ENCODE measurements around the gene UBLCP1. TPM values are rescaled to one million over a fixed set of nuclear protein-coding genes. Genes with fewer than 3 reads are reported as not detected.

The UBLCP1 gene
- total and polyA plus RNA-seq, 2 donors (not counting 3 experiments of a cell fraction or from before 2014, with no cell fraction given) = 5.9 to 20.3 TPM

GRCh38 chr5:159241946-159242552 is 21.0 kb upstream of the UBLCP1 start:
- no TSS peak for BruUV-seq (replicated peaks)
- intact Hi-C loops (cut with micrococcal nuclease) (no loop called here), dilution Hi-C loops (cut with MboI; ENCODE audit: extremely low pct_ligation_motif_present, low sequenced_read_pairs) (no loop called here)

More at GRCh38 chr5:159241946-159242552, 21.0 kb upstream of the UBLCP1 start:
- Histone ChIP-seq H2AFZ (ENCODE audit: low read depth, low read length) (no peak overlapping the region), H4K20me1 (replicated peaks; ENCODE audit: control insufficient read depth, extremely low read depth, insufficient read depth, low read length) (no peaks in the 10 kb centered on the region), H3K9ac (replicated peaks; ENCODE audit: extremely low read depth, insufficient read depth, low read length) (no peak overlapping the region), H3K36me3 (ENCODE audit: control insufficient read depth in 2 of 2, extremely low read depth in 1 of 2, insufficient read depth in 2 of 2, low read length in 2 of 2) (no peaks in the 10 kb centered on the region), H3K27me3 (ENCODE audit: control insufficient read depth in 2 of 2, insufficient read depth in 2 of 2, low read length in 2 of 2) (peaks cover 0 to 6% of the 10 kb centered on the region in 2 experiments), H3K9me3 (replicated peaks; ENCODE audit: control insufficient read depth, insufficient read depth, low read length) (no peaks in the 10 kb centered on the region), H3K9me1 (replicated peaks; ENCODE audit: control insufficient read depth, extremely low read depth, insufficient read depth, low read length) (no peaks in the 10 kb centered on the region), H3K79me2 (ENCODE audit: control insufficient read depth, insufficient read depth, low read length) (no peaks in the 10 kb centered on the region), H3K4me2 (ENCODE audit: insufficient read depth, low read length) (no peak overlapping the region), H3K4me1 (ENCODE audit: control insufficient read depth, extremely low read depth, insufficient read depth, low read length) (no peaks in the 10 kb centered on the region), H3K4me3 (replicated peaks in 1 of 3; ENCODE audit: insufficient read depth in 1 of 3, low read depth in 1 of 3, low read length in 3 of 3) (no peak overlapping the region), H3K27ac (ENCODE audit: insufficient read depth, low read depth, low read length) (no peak overlapping the region)
- ChIA-PET CTCF (interaction anchor here (1.3 kb wide), 1 partner anchor 85 kb away, joined by 6 read pairs; no protein-coding TSS in a partner anchor), POLR2A (no interaction called here)
- no peak for FAIRE-seq
- TF ChIP-seq EZH2 (IDR thresholded peaks at IDR 0.05; ENCODE audit: borderline replicate concordance, low read depth, low read length, severe bottlenecking) (no peak), POLR2AphosphoS5 (IDR thresholded peaks at IDR 0.05; ENCODE audit: insufficient read depth, low read depth, low read length) (no peak), CTCF (IDR thresholded peaks at IDR 0.05; ENCODE audit: extremely low read depth in 1 of 2, insufficient read depth in 1 of 2, low read depth in 1 of 2, low read length in 2 of 2) (no peak), FOS (IDR thresholded peaks at IDR 0.05; ENCODE audit: borderline replicate concordance, insufficient read depth, low read length) (no peak)
- no peak for DNase-seq (ENCODE audit: low read depth, low spot score)

Measured in endothelial cell of umbilical vein (primary cell).